HCT116 (cell line): ENCODE data around the gene KRT36.

ENCODE experiments used
- ELF1 ChIP-seq: IDR thresholded peaks from 2 replicates; pipeline ENCODE4 v1.6.1; 2012; ENCODE audit warnings: low read depth, borderline replicate concordance
- EZH2 ChIP-seq: fragments of 200-600 bp; sonication (generic); IDR thresholded peaks from 2 replicates; pipeline ENCODE4 v1.6.1; 2017; ENCODE audit warnings: antibody characterized with exemption, mixed run types
- EZH2phosphoT487 ChIP-seq: fragments of 200-600 bp; IDR thresholded peaks from 2 replicates; pipeline ENCODE4 v1.6.1; 2018; ENCODE audit warnings: antibody characterized with exemption, borderline replicate concordance
- POLR2A ChIP-seq: IDR thresholded peaks from 2 replicates; pipeline ENCODE4 v1.7.0; 2011; ENCODE audit warnings: borderline replicate concordance; ENCODE audit not compliant: insufficient read depth, insufficient read length; ENCODE audit errors: extremely low read depth
- POLR2AphosphoS5 ChIP-seq: IDR thresholded peaks from 2 replicates; pipeline ENCODE4 v1.6.1; 2011; ENCODE audit warnings: mild to moderate bottlenecking, low read depth, low read length, moderate library complexity
- RAD21 ChIP-seq: IDR thresholded peaks from 2 replicates; pipeline ENCODE4 v1.6.1; 2012; ENCODE audit warnings: low read depth, mild to moderate bottlenecking
- SIN3A ChIP-seq: IDR thresholded peaks from 2 replicates; pipeline ENCODE4 v1.6.1; 2012; ENCODE audit warnings: low read depth
- SP1 ChIP-seq: IDR thresholded peaks from 2 replicates; pipeline ENCODE4 v1.6.1; 2012; ENCODE audit warnings: low read depth
- YY1 ChIP-seq: IDR thresholded peaks from 2 replicates; pipeline ENCODE4 v1.6.1; 2011; ENCODE audit warnings: low read length, low read depth, moderate library complexity, mild to moderate bottlenecking; ENCODE audit not compliant: insufficient replicate concordance; ENCODE audit errors: extremely low read depth
- TF ChIP-seq, protein P1 (sequence below), 3 experiments: fragments of 200-600 bp in 1 of 3; sonication (generic) in 1 of 3; IDR thresholded peaks in 2 of 3; conservative IDR thresholded peaks in 1 of 3; 2 replicates each; pipeline ENCODE4 v1.5.1; 2012 to 2017; ENCODE audit warnings: low read depth in 2 of 3, low read length in 2 of 3, antibody characterized with exemption in 1 of 3, borderline replicate concordance in 1 of 3, control low read depth in 1 of 3, mild to moderate bottlenecking in 1 of 3, mixed read lengths in 1 of 3, mixed run types in 1 of 3, moderate library complexity in 1 of 3; ENCODE audit not compliant: insufficient read depth in 1 of 3
- TF ChIP-seq, protein P2 (sequence below): IDR thresholded peaks from 2 replicates; pipeline ENCODE4 v1.6.1; 2011; ENCODE audit warnings: mild to moderate bottlenecking, low read length, moderate library complexity; ENCODE audit not compliant: insufficient replicate concordance; ENCODE audit errors: extremely low read depth

DNA sequence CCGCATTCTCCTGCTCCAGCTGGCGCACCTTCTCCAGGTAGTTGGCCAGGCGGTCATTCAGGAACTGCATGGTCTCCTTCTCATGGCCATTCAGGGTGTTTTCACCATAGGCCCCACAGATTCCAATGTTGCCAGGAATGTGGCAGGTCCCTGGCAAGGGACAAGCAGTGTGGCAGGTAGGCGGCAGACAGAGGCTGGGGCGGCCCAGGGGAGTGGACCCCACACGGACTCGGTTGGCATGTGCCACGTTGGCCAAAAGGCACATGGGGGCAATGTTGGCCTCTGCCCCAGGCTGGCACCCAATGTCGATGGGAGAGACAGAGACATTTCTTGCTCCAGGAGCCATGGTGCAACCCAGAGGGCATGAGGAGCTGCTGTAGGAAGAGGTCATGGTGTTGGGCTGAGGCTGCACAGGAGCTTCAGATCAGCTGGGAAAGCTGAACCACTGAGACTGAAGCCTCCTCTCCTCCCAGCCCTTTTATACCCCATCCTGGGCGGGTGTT is 49.1 kb downstream of the KRT36 start, which contains the start of gene KRT38:
- TF ChIP-seq EZH2: no peak
- TF ChIP-seq, protein P1, sequence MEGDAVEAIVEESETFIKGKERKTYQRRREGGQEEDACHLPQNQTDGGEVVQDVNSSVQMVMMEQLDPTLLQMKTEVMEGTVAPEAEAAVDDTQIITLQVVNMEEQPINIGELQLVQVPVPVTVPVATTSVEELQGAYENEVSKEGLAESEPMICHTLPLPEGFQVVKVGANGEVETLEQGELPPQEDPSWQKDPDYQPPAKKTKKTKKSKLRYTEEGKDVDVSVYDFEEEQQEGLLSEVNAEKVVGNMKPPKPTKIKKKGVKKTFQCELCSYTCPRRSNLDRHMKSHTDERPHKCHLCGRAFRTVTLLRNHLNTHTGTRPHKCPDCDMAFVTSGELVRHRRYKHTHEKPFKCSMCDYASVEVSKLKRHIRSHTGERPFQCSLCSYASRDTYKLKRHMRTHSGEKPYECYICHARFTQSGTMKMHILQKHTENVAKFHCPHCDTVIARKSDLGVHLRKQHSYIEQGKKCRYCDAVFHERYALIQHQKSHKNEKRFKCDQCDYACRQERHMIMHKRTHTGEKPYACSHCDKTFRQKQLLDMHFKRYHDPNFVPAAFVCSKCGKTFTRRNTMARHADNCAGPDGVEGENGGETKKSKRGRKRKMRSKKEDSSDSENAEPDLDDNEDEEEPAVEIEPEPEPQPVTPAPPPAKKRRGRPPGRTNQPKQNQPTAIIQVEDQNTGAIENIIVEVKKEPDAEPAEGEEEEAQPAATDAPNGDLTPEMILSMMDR (IDR thresholded peaks at IDR 0.05 in 2 of 3, conservative IDR thresholded peaks at IDR 0.05 in 1 of 3; ENCODE audit: borderline replicate concordance in 1 of 3, insufficient read depth in 1 of 3, low read depth in 2 of 3, low read length in 2 of 3): no peak
- no peak for TF ChIP-seq SIN3A
- no peak for TF ChIP-seq ELF1
- no peak for TF ChIP-seq POLR2AphosphoS5
- TF ChIP-seq, protein P2, sequence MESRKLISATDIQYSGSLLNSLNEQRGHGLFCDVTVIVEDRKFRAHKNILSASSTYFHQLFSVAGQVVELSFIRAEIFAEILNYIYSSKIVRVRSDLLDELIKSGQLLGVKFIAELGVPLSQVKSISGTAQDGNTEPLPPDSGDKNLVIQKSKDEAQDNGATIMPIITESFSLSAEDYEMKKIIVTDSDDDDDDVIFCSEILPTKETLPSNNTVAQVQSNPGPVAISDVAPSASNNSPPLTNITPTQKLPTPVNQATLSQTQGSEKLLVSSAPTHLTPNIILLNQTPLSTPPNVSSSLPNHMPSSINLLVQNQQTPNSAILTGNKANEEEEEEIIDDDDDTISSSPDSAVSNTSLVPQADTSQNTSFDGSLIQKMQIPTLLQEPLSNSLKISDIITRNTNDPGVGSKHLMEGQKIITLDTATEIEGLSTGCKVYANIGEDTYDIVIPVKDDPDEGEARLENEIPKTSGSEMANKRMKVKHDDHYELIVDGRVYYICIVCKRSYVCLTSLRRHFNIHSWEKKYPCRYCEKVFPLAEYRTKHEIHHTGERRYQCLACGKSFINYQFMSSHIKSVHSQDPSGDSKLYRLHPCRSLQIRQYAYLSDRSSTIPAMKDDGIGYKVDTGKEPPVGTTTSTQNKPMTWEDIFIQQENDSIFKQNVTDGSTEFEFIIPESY: no peak
- no peak for TF ChIP-seq SP1
- TF ChIP-seq EZH2phosphoT487: no peak
- no peak for TF ChIP-seq POLR2A
- TF ChIP-seq YY1: no peak
- TF ChIP-seq RAD21: no peak
